Calu3 (cell line): Measurements from ENCODE around the gene PSG11. TPM values are rescaled to one million over a fixed set of nuclear protein-coding genes. Genes with fewer than 3 reads are reported as not detected.
"Not testable (repeated sequence)": the region's sequence is repeated elsewhere in the genome, so short reads cannot be mapped to it uniquely, and the experiment has no call there.

ENCODE experiments used
- Bru-seq: library from RNA; stranded (reverse); fragments of 400-500 nt; gene quantifications from one replicate; lab custom pipeline; 2021; lab: Mats Ljungman, UMichigan
- BruChase-seq, 2 experiments: library from RNA; stranded (reverse); fragments of 400-500 nt; gene quantifications; one replicate each; lab custom pipeline; 2021; lab: Mats Ljungman, UMichigan
- BruUV-seq: library from RNA; stranded (reverse); fragments of 400-500 nt; replicated peaks from 2 replicates; lab custom pipeline; 2021; lab: Mats Ljungman, UMichigan
- CTCF ChIA-PET: fragments of 300-600 bp; sonication (Branson Sonifier 250); formaldehyde crosslinking; loops from one replicate; lab custom pipeline; 2022; ENCODE audit warnings: antibody characterized with exemption; lab: Charles Lee
- DNase-seq: peaks from one replicate; pipeline ENCODE4 v3.0.0; 2022
- H3K27ac Mint-ChIP-seq: one replicate; pipeline ENCODE4 v1.8.0; 2022; ENCODE audit warnings: mixed read lengths; ENCODE audit not compliant: unreplicated experiment
- H3K27me3 Mint-ChIP-seq: one replicate; pipeline ENCODE4 v1.8.0; 2022; ENCODE audit warnings: mixed read lengths; ENCODE audit not compliant: unreplicated experiment
- H3K36me3 Mint-ChIP-seq: one replicate; pipeline ENCODE4 v1.8.0; 2022; ENCODE audit warnings: mild to moderate bottlenecking, moderate library complexity, mixed read lengths; ENCODE audit not compliant: insufficient read depth, unreplicated experiment
- H3K4me1 Mint-ChIP-seq: one replicate; pipeline ENCODE4 v1.8.0; 2022; ENCODE audit warnings: mild to moderate bottlenecking, low read depth, mixed read lengths; ENCODE audit not compliant: unreplicated experiment
- H3K4me3 Mint-ChIP-seq: one replicate; pipeline ENCODE4 v1.8.0; 2022; ENCODE audit warnings: mild to moderate bottlenecking, low read depth, moderate library complexity, mixed read lengths; ENCODE audit not compliant: unreplicated experiment
- H3K9me3 Mint-ChIP-seq: one replicate; pipeline ENCODE4 v1.8.0; 2022; ENCODE audit warnings: low read depth, mixed read lengths; ENCODE audit not compliant: unreplicated experiment
- intact Hi-C: fragments of 100-400 bp; cut with micrococcal nuclease; formaldehyde crosslinking; loops from one replicate; pipeline ENCODE4 v1.10.0; 2022; ENCODE audit not compliant: unreplicated experiment
- long read RNA-seq: library from polyadenylated mRNA; stranded (forward); transcript quantifications from one replicate; pipeline ENCODE4 v2.0.0, GENCODE V29; 2022
- total RNA-seq: library from RNA; stranded (reverse); gene quantifications from 2 replicates; pipeline ENCODE4 v1.2.3, GENCODE V29; 2022

PSG11 gene
- not detected in 2 replicates for total RNA-seq
- percentile 5 among the genes with signal in this experiment for Bru-seq, nascent RNA
- BruChase-seq, experiment 1, labeled RNA remaining after a 6-hour chase, result not detected
- not detected for BruChase-seq, experiment 2, labeled RNA remaining after a 2-hour chase
- long read RNA-seq, partial matches to known transcripts, result 0 of 1 reads
- long read RNA-seq, other reads (novel, unspliced or antisense), result 1 of 1 reads

DNA sequence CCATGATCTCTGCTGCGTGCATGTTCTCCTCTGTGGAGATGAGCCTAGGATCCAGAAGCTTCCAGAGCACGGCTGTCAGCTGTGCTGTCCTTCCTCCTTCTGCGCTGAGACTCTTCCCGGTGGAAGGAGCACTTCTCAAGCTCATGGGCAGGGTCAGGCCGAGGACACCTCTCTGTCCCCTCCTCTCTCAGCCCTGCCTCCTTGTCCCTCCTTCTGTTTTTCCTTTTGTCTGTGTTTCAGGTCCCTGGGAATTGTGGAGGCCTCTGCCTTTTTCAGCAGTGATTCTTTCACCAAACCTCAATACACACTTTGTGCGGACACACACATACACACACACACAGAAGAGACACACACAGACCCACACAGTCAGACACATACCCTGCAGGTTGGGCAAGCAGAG, at the start of gene PSG11:
Gene PSG11, minus strand, starts transcription at position 101 of the 400 bp plus-strand sequence. Its CDS starts 97 bp downstream, at position 4.
- intact Hi-C loops, H3K36me3 Mint-ChIP-seq, H3K27ac Mint-ChIP-seq, H3K9me3 Mint-ChIP-seq, BruUV-seq, DNase-seq, H3K27me3 Mint-ChIP-seq, CTCF ChIA-PET, H3K4me3 Mint-ChIP-seq: not testable (repeated sequence)
- peaks cover 16% of the 10 kb centered on the region for H3K4me1 Mint-ChIP-seq

DNA sequence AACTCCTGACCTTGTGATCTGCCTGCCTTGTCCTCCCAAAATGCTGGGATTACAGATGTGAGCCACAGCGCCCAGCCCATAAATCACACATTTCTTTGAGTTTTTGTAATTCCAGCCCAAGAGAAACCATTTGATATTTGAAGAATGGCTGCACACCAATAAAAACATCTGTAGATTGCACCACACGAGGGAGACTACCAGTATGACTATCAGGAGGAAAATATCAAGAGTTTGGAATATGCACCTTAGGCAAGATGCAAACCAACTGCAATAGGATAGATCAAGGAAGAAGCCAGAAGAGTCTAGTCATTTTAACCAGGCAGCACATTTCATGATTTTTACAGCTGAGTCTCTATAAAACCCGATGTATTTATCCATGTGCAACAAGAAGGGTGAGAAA, 36.1 kb upstream of the PSG11 start:
- H3K36me3 Mint-ChIP-seq, H3K9me3 Mint-ChIP-seq, intact Hi-C loops, H3K4me3 Mint-ChIP-seq, H3K27ac Mint-ChIP-seq, DNase-seq, CTCF ChIA-PET, BruUV-seq: not testable (repeated sequence)
- peaks cover 70% of the 10 kb centered on the region for H3K27me3 Mint-ChIP-seq
- H3K4me1 Mint-ChIP-seq, result peaks cover 19% of the 10 kb centered on the region

DNA sequence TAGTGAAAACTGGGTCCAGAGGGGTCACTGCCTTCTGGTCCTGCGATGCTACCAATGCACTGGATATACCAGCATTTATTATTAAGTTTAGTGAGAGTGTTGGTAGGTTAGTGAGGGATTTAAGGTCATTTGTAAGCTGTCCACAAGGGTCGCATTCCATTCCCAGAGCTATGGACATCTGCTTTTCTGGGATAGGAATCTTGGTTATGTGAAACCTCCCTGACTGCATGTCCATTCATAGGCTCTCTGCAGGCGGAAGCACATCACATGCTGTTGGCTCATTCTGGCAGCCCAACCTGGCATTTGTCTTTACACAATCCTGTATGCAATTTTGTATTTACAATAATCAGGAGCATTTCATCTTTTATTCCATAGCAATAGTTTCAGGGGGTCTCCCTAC, 35.1 kb upstream of the PSG11 start:
- H3K4me3 Mint-ChIP-seq, BruUV-seq, H3K27ac Mint-ChIP-seq, intact Hi-C loops, H3K36me3 Mint-ChIP-seq, DNase-seq, H3K9me3 Mint-ChIP-seq: not testable (repeated sequence)
- Mint-ChIP-seq H3K27me3 (peaks cover 60% of the 10 kb centered on the region), H3K4me1 (peaks cover 19% of the 10 kb centered on the region)
- CTCF ChIA-PET, result interaction anchor here (0.7 kb wide), 1 partner anchor 1146 kb away, joined by 5 read pairs; no protein-coding TSS in a partner anchor

DNA sequence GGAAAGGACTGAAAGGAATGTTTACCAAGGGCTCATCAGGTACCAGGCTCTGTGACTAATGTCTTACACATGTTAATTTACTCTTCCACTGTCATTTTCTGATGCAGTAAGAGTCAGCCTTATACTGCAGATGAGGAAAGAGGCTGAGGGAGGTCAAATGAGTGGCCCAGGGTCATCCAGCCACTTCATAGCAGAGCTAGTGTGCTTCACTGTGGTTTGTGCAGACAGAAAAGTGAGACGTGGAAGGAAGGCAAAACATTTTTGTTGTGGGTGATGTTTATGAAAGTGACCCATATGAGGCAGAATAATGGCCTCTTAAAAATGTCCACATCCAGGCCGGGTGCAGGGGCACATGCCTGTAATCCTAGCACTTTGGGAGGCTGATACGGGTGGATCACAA, 34.0 kb upstream of the PSG11 start:
- H3K4me3 Mint-ChIP-seq, CTCF ChIA-PET, BruUV-seq, H3K36me3 Mint-ChIP-seq, intact Hi-C loops, H3K9me3 Mint-ChIP-seq, DNase-seq, H3K27ac Mint-ChIP-seq: not testable (repeated sequence)
- Mint-ChIP-seq H3K27me3 (peaks cover 49% of the 10 kb centered on the region), H3K4me1 (peaks cover 19% of the 10 kb centered on the region)

DNA sequence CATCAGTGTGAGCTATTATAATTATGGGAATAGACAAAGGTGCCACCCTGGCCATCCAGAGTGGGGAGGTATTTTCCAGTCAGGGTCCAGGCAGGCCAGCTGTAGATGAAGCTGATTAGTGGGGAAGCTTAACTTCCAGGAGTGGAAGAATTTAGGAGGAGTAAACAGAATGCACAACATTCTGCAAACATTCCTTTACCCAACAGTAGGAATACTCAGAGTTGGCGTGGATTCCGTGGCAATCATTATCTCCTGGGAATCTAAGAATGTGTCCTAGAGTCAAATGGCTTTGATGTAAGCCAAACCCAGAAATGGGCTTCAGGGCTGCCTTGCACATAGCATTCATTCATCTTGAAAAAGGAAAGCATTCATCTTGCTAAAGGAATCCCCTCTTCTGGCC, 33.2 kb upstream of the PSG11 start:
- H3K9me3 Mint-ChIP-seq, H3K27ac Mint-ChIP-seq, CTCF ChIA-PET, H3K36me3 Mint-ChIP-seq, BruUV-seq, H3K4me3 Mint-ChIP-seq, intact Hi-C loops, DNase-seq: not testable (repeated sequence)
- H3K27me3 Mint-ChIP-seq, result peaks cover 47% of the 10 kb centered on the region
- peaks cover 19% of the 10 kb centered on the region for H3K4me1 Mint-ChIP-seq

DNA sequence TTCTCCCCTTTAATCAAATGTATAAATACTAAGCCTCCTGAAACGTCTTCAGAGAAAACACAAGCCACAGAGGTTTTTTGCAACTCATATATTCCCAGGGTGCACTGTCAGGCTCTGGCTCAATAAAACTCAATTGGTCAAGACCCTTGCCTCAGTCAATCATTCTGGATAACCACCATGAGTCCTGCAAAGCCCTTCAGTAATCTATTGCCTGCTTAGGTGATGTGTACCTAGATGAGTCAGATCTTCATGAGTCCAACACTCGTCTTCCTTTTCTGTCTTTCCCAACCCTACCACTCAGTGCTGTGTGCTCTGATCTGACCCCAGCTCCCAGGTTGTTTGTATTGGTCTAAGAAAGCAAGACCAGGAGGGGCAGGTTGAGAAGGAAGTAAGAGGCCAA, 32.2 kb upstream of the PSG11 start:
- BruUV-seq, intact Hi-C loops, CTCF ChIA-PET, H3K9me3 Mint-ChIP-seq, H3K27ac Mint-ChIP-seq, DNase-seq, H3K4me3 Mint-ChIP-seq, H3K36me3 Mint-ChIP-seq: not testable (repeated sequence)
- Mint-ChIP-seq H3K27me3 (peaks cover 47% of the 10 kb centered on the region), H3K4me1 (peaks cover 19% of the 10 kb centered on the region)

DNA sequence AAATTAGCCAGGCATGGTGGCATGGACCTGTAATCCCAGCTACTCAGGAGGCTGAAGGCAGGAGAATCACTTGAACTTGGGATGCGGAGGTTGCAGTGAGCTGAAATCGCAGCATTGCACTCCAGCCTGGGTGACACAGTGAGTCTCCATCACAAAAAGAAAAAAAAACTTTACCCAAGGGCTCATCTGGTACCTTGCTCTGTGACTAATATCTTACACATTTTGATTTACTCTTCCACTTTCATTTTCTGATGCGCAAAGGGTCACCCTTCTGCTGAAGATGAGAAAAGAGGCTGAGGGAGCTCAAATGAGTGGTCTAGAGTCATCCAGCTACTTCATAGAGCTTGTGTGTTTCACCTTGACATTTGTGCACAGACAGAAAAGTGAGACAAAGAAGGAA, 21.7 kb upstream of the PSG11 start:
- H3K36me3 Mint-ChIP-seq, H3K4me1 Mint-ChIP-seq, H3K4me3 Mint-ChIP-seq, CTCF ChIA-PET, H3K9me3 Mint-ChIP-seq, intact Hi-C loops, BruUV-seq, DNase-seq, H3K27ac Mint-ChIP-seq: not testable (repeated sequence)
- peaks cover 62% of the 10 kb centered on the region for H3K27me3 Mint-ChIP-seq

DNA sequence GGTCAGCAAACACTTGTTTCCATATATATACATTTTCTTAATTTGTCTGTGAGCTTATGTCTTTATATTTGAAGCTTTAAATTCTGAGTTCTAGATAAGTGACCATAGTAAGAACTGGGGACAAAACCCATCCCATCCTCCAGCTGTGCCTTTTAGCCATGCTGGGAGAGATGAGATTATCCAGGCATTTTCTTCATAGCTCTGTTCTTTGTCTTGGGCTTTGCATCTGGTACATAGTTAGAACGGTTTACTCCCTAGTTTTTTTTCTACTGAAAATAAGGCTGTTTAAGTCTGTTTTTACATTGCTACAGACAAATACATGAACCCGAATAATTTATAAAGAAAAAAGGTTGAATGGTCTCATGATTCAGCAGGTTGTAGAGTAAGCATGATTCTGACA, 20.3 kb upstream of the PSG11 start:
- CTCF ChIA-PET, intact Hi-C loops, H3K27ac Mint-ChIP-seq, BruUV-seq, H3K36me3 Mint-ChIP-seq, DNase-seq, H3K4me3 Mint-ChIP-seq, H3K9me3 Mint-ChIP-seq, H3K4me1 Mint-ChIP-seq: not testable (repeated sequence)
- H3K27me3 Mint-ChIP-seq, result peaks cover 76% of the 10 kb centered on the region

DNA sequence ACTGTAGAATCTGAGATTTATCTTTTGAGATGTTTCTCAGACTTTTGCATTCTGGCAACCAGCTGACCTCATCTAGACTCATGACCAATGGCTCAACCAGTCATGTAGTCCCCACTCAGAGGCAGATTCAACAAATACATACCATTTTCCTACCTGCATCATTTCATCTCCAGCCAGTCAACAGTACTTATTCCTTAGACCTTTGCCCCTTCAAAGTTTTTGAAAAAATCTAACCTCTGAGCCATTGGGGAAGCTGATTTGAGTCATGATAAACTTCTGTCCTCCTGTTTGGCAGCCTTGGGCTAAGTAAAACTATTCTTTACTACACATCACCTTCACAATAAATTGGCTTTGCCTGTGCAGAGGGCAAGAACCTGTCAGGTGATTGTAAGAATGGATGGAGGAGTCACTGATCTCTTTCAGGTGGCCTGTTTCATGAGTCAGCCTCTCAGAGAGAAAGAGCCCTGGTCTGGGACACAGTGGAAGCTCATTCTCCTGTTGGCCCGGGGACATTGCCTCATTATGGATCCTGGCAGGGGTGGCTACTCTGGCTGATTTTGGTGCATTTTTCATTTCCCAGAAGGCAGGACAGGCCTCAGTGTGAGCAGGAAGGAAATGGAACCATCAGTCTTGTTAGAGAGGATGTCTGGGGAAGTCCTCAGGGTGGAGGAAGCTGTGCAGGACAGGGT, 17.4 kb upstream of the PSG11 start:
- H3K4me3 Mint-ChIP-seq, CTCF ChIA-PET, H3K27ac Mint-ChIP-seq, H3K36me3 Mint-ChIP-seq, H3K4me1 Mint-ChIP-seq, DNase-seq, BruUV-seq, H3K9me3 Mint-ChIP-seq, intact Hi-C loops: not testable (repeated sequence)
- H3K27me3 Mint-ChIP-seq, result peaks cover 76% of the 10 kb centered on the region

DNA sequence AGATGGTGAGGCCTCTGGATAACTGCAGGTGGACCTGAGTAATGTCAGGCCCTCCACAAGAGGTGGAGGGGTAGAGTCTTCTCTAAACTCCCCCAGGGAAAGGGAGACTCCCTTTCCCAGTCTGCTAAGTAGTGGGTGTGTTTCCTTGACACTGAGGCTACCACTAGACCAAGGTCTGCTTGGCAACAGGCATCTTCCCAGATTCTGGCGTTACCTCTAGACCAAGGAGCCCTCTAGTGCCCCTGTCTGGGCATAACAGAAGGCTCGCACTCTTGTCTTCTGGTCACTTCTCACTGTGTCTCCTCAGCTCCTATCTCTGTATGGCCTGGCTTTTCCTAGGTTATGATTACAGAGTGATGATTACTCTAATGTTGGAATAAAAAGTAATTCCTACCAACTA, 5.4 kb upstream of the PSG11 start:
- H3K4me3 Mint-ChIP-seq, H3K4me1 Mint-ChIP-seq, H3K36me3 Mint-ChIP-seq, CTCF ChIA-PET, BruUV-seq, H3K9me3 Mint-ChIP-seq, H3K27ac Mint-ChIP-seq: not testable (repeated sequence)
- peak; percentile 57 for DNase-seq
- H3K27me3 Mint-ChIP-seq, result peaks cover 21% of the 10 kb centered on the region
- intact Hi-C loops, result loop anchor here (2.0 kb wide), 1 partner anchor 99 kb away; no protein-coding TSS in a partner anchor
